Measurements from ENCODE around the gene HECW1. TPM values are rescaled to one million over a fixed set of nuclear protein-coding genes. Genes with fewer than 3 reads are reported as not detected.
A peak's percentile ranks its signal among the peaks of the same experiment; 100 is the strongest.

The HECW1 gene
- total and polyA plus RNA-seq, 2 experiments from 2014 or later: 11.0 to 21.8 TPM

DNA sequence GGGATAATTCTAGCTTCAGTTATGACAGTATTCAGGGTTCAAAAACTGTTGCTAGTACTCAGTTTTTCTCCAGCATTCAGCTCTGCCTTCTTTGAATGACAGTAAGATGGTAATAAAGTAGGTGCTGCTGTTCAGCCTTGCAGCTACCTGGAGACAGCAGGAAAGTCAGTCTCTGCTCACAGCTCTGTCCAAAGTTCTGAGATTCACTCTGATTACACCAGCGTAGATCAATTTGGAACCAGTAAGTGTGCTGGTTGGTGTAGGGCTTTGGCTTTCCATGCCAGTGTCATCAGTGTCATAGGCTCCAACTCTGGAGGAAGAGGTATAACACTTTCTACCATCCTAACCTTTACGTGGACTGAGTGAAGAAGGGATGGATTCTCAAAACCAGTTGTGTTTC, 496.6 kb downstream of the HECW1 start:
- Histone ChIP-seq H3K4me2 (no peak overlapping the region), H3K4me3 (no peak overlapping the region), H3K36me3 (ENCODE audit: insufficient read depth) (no peaks in the 10 kb centered on the region), H3K4me1 (ENCODE audit: insufficient read depth) (no peaks in the 10 kb centered on the region), H3K79me2 (replicated peaks; ENCODE audit: insufficient read depth) (no peaks in the 10 kb centered on the region; the same call in 1 of the 2 replicates), H3K27me3 (ENCODE audit: insufficient read depth) (no peaks in the 10 kb centered on the region), H2AFZ (no peak overlapping the region), H3F3A (replicated peaks; ENCODE audit: low read depth) (no peaks in the 10 kb centered on the region), H3K27ac (ENCODE audit: low read depth) (no peak overlapping the region), H4K20me1 (replicated peaks; ENCODE audit: insufficient read depth) (no peaks in the 10 kb centered on the region), H3K9me2 (ENCODE audit: insufficient read depth) (no peaks in the 10 kb centered on the region)
- Mint-ChIP-seq H3K4me1 (peaks cover 6% of the 10 kb centered on the region; the same call in 2 of the 3 replicates), H3K27me3 (ENCODE audit: insufficient read depth, low read depth, poor library complexity) (no peaks in the 10 kb centered on the region), H3K9me3 (no peaks in the 10 kb centered on the region), H3K27ac (no peak overlapping the region), H3K4me3 (no peak overlapping the region), H3K36me3 (ENCODE audit: low read depth) (peaks cover 18% of the 10 kb centered on the region)
- ATAC-seq (no peak; the same call in 2 of the 3 replicates), DNase-seq (ENCODE audit: low spot score) (no peak)
- TF ChIP-seq, protein P1, sequence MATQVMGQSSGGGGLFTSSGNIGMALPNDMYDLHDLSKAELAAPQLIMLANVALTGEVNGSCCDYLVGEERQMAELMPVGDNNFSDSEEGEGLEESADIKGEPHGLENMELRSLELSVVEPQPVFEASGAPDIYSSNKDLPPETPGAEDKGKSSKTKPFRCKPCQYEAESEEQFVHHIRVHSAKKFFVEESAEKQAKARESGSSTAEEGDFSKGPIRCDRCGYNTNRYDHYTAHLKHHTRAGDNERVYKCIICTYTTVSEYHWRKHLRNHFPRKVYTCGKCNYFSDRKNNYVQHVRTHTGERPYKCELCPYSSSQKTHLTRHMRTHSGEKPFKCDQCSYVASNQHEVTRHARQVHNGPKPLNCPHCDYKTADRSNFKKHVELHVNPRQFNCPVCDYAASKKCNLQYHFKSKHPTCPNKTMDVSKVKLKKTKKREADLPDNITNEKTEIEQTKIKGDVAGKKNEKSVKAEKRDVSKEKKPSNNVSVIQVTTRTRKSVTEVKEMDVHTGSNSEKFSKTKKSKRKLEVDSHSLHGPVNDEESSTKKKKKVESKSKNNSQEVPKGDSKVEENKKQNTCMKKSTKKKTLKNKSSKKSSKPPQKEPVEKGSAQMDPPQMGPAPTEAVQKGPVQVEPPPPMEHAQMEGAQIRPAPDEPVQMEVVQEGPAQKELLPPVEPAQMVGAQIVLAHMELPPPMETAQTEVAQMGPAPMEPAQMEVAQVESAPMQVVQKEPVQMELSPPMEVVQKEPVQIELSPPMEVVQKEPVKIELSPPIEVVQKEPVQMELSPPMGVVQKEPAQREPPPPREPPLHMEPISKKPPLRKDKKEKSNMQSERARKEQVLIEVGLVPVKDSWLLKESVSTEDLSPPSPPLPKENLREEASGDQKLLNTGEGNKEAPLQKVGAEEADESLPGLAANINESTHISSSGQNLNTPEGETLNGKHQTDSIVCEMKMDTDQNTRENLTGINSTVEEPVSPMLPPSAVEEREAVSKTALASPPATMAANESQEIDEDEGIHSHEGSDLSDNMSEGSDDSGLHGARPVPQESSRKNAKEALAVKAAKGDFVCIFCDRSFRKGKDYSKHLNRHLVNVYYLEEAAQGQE (IDR thresholded peaks at IDR 0.05; ENCODE audit: unreplicated experiment): peak; percentile 34
- TF ChIP-seq, protein P2, sequence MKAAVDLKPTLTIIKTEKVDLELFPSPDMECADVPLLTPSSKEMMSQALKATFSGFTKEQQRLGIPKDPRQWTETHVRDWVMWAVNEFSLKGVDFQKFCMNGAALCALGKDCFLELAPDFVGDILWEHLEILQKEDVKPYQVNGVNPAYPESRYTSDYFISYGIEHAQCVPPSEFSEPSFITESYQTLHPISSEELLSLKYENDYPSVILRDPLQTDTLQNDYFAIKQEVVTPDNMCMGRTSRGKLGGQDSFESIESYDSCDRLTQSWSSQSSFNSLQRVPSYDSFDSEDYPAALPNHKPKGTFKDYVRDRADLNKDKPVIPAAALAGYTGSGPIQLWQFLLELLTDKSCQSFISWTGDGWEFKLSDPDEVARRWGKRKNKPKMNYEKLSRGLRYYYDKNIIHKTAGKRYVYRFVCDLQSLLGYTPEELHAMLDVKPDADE (IDR thresholded peaks at IDR 0.05): no peak

DNA sequence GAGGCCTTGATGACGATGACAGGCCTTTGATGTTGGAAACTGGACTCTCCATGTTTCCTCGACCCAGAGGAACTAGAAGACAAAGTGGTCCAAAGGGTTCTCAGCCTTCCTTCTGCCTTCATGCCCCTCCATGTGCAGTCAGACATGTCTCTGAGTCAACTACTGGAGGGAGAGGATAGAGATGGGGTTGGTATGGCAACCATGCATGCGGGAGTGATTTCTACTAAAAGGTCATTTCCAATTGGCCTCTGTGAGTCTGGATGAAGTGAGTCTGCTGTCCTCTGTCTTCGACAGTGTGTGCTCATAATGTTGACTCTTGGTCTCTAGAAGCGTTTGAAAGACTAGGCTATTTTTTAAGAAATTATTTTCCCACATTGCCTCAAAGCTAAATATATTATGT, 499.7 kb downstream of the HECW1 start:
- Mint-ChIP-seq H3K4me1 (peaks cover 6% of the 10 kb centered on the region; the same call in 2 of the 3 replicates), H3K27me3 (ENCODE audit: insufficient read depth, low read depth, poor library complexity) (peaks cover 5% of the 10 kb centered on the region), H3K27ac (no peak overlapping the region), H3K36me3 (ENCODE audit: low read depth) (peaks cover 17% of the 10 kb centered on the region), H3K4me3 (no peak overlapping the region), H3K9me3 (no peaks in the 10 kb centered on the region)
- no peak overlapping the region for H3K4me2 ChIP-seq
- no peak overlapping the region for H3K27ac ChIP-seq (ENCODE audit: low read depth)
- H2AFZ ChIP-seq: no peak overlapping the region
- DNase-seq (ENCODE audit: low spot score) (no peak), ATAC-seq (no peak)
- H3F3A ChIP-seq (replicated peaks; ENCODE audit: low read depth): no peaks in the 10 kb centered on the region
- H3K79me2 ChIP-seq (replicated peaks; ENCODE audit: insufficient read depth): no peaks in the 10 kb centered on the region
- no peak overlapping the region for H3K4me3 ChIP-seq
- no peaks in the 10 kb centered on the region for H3K4me1 ChIP-seq (ENCODE audit: insufficient read depth)
- no peaks in the 10 kb centered on the region for H3K36me3 ChIP-seq (ENCODE audit: insufficient read depth)
- no peaks in the 10 kb centered on the region for H3K27me3 ChIP-seq (ENCODE audit: insufficient read depth)
- no peaks in the 10 kb centered on the region for H4K20me1 ChIP-seq (replicated peaks; ENCODE audit: insufficient read depth)
- no peaks in the 10 kb centered on the region for H3K9me2 ChIP-seq (ENCODE audit: insufficient read depth)
- TF ChIP-seq EZH2phosphoT487 (IDR thresholded peaks at IDR 0.05; ENCODE audit: unreplicated experiment): no peak
- TF ChIP-seq, protein P2 (IDR thresholded peaks at IDR 0.05): no peak
- TF ChIP-seq, protein P1 (IDR thresholded peaks at IDR 0.05; ENCODE audit: unreplicated experiment): no peak
- TF ChIP-seq, protein P3, sequence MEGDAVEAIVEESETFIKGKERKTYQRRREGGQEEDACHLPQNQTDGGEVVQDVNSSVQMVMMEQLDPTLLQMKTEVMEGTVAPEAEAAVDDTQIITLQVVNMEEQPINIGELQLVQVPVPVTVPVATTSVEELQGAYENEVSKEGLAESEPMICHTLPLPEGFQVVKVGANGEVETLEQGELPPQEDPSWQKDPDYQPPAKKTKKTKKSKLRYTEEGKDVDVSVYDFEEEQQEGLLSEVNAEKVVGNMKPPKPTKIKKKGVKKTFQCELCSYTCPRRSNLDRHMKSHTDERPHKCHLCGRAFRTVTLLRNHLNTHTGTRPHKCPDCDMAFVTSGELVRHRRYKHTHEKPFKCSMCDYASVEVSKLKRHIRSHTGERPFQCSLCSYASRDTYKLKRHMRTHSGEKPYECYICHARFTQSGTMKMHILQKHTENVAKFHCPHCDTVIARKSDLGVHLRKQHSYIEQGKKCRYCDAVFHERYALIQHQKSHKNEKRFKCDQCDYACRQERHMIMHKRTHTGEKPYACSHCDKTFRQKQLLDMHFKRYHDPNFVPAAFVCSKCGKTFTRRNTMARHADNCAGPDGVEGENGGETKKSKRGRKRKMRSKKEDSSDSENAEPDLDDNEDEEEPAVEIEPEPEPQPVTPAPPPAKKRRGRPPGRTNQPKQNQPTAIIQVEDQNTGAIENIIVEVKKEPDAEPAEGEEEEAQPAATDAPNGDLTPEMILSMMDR (conservative IDR thresholded peaks at IDR 0.05; ENCODE audit: low read depth in 2 of 2): no peak
- no peak for TF ChIP-seq NANOG (IDR thresholded peaks at IDR 0.05; ENCODE audit: borderline replicate concordance)
- no peak for TF ChIP-seq ZNF331 (CRISPR knock-in tag; IDR thresholded peaks at IDR 0.05; ENCODE audit: low read depth)
- TF ChIP-seq CREB1 (CRISPR knock-in tag; IDR thresholded peaks at IDR 0.05; ENCODE audit: low read depth): no peak
